GM12892 (cell line): ENCODE data around the gene ZNF234.

Experiments used
- POLR2A ChIP-seq: IDR thresholded peaks from 2 replicates; pipeline ENCODE4 v1.6.1; 2011; ENCODE audit warnings: low read depth, low read length, control low read depth
- POLR2AphosphoS5 ChIP-seq: IDR thresholded peaks from 2 replicates; pipeline ENCODE4 v1.6.1; 2011; ENCODE audit warnings: low read depth, low read length, control low read depth

GRCh38 chr19:44142059-44142433 is 692 bp downstream of the ZNF234 start:
- TF ChIP-seq POLR2A = no peak
- no peak for TF ChIP-seq POLR2AphosphoS5
